GM18873 (cell line): ENCODE results near the gene FAM83E.

Experiments
- ATAC-seq: cut with Tn5 transposase; IDR thresholded peaks from one replicate; pipeline ENCODE4 v1.9.1; 2021; ENCODE audit warnings: mild to moderate bottlenecking, moderate library complexity, moderate number of reproducible peaks; ENCODE audit not compliant: unreplicated experiment, low FRiP score

FAM83E gene

DNA sequence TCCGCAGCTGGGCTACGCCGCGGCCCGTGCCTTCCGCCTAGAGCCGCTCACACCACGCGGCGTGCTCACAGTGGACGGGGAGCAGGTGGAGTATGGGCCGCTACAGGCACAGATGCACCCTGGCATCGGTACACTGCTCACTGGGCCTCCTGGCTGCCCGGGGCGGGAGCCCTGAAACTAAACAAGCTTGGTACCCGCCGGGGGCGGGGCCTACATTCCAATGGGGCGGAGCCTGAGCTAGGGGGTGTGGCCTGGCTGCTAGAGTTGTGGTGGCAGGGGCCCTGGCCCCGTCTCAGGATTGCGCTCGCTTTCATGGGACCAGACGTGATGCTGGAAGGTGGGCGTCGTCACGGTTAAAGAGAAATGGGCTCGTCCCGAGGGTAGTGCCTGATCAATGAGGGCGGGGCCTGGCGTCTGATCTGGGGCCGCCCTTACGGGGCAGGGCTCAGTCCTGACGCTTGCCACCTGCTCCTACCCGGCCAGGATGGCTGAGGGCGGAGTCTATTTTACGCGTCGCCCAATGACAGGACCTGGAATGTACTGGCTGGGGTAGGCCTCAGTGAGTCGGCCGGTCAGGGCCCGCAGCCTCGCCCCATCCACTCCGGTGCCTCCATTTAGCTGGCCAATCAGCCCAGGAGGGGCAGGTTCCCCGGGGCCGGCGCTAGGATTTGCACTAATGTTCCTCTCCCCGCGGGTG, 14.9 kb upstream of the FAM83E start:
- no peak for ATAC-seq

DNA sequence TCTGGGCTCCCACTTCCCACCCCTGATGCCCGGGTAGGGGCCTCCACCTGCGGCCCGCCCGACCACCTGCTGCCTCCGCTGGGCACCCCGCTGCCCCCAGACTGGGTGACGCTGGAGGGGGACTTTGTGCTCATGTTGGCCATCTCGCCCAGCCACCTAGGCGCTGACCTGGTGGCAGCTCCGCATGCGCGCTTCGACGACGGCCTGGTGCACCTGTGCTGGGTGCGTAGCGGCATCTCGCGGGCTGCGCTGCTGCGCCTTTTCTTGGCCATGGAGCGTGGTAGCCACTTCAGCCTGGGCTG, 14.4 kb upstream of the FAM83E start:
- ATAC-seq: no peak

DNA sequence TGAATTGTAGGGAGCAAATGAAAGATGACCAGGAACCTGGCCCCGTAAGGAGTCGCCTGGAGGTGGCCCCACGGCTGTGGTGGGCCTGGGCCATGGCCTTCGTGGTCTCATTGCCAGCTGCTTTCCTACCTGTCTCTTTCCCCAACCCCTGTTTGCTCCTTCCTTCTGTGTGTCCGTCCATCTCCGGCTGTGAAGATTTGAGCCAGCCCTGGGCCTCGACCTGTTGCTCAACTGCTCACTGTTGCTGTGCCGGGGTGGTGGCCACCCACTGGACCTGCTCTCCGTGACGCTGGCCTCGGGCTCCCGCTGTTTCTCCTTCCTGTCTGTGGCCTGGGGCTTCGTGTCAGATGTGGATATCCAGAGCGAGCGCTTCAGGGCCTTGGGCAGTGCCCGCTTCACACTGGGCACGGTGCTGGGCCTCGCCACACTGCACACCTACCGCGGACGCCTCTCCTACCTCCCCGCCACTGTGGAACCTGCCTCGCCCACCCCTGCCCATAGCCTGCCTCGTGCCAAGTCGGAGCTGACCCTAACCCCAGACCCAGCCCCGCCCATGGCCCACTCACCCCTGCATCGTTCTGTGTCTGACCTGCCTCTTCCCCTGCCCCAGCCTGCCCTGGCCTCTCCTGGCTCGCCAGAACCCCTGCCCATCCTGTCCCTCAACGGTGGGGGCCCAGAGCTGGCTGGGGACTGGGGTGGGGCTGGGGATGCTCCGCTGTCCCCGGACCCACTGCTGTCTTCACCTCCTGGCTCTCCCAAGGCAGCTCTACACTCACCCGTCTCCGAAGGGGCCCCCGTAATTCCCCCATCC, 13.8 kb upstream of the FAM83E start:
- no peak for ATAC-seq

DNA sequence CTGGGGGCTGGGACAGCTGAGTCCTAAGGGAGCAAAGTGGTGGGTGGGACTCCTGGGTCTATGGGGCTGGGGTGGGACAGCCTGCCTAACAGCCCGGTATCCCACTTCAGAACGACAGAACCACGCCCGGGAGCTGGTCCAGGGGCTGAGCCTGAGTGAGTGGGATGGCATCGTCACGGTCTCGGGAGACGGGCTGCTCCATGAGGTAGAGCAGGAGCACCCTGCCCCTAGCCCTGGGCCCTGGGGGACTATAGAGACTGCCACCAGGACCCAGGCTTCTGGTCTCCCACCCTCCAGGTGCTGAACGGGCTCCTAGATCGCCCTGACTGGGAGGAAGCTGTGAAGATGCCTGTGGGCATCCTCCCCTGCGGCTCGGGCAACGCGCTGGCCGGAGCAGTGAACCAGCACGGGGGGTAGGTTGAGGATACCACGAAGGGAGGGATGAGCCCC, 13.0 kb upstream of the FAM83E start:
- ATAC-seq: no peak

DNA sequence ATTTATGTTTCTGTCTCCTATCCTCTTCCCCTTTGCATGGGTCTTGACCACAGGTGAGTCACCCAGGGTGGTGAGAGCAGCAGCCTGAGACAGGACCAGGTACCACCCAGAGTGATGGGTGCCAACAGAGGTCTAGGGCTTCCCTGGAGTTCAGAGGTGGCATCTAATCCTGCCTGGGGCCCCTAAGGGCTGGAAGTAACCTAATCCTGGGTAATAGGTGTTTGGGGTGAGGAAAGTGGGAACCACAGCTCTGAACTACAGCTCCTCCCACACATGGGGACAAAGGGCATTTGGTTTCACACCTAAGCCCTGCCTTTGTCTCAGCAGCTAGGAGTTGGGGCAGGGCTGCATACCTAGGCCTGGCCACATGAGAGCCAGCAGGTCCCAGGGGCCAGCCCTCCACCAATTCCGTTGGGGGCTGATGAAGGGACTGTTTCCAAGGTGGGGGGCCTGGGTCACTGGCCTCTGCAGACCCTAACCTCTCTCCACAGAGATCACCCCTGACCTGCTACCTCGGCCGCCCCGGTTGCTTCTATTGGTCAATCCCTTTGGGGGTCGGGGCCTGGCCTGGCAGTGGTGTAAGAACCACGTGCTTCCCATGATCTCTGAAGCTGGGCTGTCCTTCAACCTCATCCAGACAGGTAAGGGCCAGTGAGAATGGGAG, 12.5 kb upstream of the FAM83E start:
- no peak for ATAC-seq

DNA sequence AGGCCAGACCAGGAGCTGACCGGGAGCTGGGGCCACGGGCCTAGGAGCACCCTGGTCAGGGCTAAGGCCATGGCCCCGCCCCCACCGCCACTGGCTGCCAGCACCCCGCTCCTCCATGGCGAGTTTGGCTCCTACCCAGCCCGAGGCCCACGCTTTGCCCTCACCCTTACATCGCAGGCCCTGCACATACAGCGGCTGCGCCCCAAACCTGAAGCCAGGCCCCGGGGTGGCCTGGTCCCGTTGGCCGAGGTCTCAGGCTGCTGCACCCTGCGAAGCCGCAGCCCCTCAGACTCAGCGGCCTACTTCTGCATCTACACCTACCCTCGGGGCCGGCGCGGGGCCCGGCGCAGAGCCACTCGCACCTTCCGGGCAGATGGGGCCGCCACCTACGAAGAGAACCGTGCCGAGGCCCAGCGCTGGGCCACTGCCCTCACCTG, 11.0 kb upstream of the FAM83E start:
- ATAC-seq: no peak

DNA sequence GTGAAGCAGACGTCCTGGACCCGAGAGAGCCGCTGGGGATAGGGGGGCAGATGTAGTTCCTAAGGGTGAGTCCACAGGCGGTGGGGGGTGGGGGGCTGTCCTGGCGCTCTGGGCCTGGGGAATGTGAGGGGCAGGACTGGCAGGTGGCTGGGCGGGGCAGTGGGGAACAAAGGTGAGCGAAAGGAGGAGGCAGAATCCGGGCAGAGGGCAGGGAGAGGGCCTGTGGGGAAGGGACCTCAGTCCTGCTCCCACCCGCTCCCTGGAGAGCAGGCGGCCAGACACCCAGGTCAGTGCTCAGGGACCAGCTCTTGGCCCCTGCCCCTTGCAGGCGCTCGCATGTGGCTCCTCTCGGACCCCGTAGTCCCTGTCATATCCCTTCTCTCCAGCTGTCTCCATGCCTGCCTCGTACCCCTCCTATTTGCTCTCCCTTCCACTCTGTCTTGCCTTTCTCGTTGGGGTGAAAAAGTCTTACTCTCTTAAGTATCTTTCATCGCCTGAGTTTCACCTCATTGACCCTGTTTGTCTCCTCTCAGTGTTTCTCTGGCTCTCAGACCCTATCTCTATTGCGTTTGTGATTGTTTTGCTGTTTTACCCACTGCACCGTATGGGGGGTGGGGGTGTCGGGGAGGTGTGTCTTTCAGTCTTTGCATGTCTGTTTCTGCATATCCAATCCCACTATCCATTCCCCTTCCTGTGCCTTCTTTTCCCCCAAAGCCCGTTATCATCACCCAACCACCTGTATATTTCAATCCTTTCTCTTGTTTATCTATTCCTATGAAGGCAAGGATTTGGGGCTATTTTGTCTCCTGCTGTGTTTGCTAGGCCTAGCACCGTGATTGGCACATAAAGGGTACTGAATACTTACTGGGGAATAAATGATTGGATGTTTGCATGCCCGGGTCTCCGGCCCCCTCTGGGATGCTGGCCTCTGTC, 10.2 kb upstream of the FAM83E start:
- no peak for ATAC-seq

DNA sequence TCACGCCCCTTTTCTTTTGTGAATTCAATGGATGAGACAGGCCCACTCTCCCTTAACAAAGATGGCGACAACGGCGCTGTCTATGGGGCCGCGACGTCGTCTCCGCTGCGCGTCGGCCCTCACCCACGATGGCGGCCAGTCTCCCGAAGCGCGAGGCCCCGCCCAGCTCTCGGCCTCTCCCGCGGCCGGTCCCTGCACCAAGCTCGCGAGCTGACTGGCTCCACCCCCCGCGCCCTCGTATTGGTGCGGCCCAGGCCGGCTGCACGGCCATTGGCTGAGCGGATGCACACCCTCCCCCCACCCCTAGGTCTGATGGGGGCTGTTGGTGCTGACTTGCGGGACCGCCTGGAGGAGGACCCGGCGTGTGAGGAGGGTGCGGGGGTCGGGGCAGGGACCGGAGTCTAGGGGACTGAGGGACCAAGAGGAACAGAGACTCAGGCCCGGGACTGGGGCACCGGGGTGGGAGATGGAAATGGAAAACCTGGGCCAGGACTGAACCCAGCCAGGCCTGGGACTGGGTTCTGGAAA, 9.3 kb upstream of the FAM83E start:
- ATAC-seq: no peak

DNA sequence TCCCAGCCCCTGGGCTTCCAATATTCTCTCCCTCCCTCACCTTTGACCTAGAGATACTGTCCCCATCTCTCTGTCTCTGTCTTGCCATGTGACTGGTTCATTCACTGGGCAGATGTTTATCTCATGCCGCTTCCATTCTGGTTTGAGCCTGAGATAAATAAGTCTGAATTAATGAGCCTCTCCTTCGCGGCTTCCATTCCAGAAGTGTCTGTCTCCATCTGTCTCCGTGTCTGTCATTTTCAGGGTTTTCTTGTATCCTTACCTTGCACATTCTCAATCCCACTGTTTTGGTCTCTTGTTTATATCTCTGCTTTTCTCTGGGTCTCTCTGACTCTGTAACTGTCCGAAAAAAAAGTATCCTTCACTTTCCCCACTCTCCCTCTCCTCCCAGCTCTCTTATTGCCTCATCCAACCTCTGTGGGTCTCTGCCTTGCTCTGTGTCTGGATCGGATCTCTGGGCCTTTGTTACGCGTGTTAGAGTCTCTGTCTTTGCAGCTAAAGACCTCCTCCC, 8.7 kb upstream of the FAM83E start:
- no peak for ATAC-seq

DNA sequence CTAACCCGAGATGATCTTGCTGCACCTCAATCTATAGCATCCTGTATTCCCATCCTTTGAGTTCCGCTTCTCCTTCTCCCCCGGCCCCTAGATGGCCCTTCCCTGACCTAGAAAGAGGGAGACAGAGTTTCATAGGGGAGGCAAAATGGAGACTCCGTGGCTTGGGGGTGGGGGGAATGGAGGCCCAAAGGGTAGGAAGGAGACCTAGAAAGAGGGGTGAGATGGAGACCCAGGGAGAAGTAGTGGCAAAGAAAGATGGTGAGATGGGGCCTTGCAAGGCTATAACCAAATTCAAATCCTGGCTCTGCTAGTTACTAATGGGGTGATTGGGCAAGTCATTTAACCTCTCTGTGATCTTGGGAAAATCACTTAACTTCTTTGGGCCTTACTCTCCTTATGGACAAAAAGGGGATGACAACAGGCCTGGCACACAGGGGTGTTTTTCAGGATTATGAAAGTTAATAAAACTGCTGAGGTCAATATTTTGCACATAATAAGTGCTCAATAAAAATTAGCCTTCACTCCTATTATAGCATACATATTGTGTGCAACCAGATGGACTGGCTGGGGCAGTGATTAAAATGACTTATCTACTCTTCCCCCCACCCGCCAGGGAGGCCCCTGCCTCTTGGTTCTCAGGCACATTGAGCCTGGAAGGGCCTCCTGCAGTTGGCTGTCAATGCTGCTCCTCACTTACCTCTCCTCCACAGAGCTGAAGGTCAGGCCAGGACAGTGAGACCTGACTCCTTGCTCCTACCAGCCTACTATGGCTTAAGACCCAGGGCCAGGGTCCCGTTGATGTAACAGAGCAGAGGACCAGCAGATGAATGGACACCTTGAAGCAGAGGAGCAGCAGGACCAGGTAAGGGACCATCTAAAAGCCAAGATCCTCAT, 5.1 kb upstream of the FAM83E start:
- no peak for ATAC-seq

DNA sequence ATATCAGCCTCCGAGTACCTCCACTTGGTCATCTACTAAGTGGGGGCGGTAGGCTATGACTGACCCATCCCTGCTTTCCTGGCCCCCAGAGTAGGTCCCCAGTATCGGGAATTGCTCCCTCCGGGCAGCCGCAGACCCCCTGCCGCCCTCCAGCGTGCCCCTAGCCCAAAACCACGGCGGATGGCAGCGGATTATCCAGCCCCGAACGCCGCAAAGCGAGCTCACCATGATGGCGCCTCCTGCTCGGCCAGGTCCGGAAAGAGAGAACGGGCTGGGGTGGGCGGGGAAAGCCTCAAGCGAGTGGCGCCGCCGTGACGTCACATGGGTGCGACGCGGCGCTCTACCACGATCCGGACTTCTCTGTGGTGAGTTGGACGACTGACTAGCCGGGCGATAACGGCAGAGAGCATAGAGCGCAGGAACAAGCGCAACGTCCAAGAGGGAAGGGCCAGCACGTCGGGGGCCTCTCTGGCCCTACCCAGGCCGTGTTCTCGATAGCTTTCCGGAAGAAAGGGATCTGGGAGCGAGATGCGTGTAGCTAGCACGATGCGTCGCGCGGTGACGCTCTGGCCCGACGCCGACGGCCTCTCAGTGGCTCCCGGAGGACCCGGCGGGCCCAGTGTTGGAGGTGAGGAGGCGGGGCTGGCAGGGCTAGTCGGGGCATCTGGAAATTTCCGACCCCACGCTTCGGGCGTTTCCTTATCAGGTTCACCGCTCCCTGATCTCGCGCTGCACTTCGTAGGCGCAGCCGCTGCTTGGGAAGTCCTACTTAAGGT, 4.2 kb upstream of the FAM83E start, which contains the start of the genes RPL18 and SPHK2:
Gene RPL18 (minus strand): TSS at position 263 of the 776 bp plus-strand sequence. CDS start 35 bp downstream, at position 228.
Gene SPHK2 (plus strand): TSS at position 591 of the 776 bp plus-strand sequence. CDS start 1,009 bp downstream, outside the sequence.
- peak; percentile 89 for ATAC-seq

DNA sequence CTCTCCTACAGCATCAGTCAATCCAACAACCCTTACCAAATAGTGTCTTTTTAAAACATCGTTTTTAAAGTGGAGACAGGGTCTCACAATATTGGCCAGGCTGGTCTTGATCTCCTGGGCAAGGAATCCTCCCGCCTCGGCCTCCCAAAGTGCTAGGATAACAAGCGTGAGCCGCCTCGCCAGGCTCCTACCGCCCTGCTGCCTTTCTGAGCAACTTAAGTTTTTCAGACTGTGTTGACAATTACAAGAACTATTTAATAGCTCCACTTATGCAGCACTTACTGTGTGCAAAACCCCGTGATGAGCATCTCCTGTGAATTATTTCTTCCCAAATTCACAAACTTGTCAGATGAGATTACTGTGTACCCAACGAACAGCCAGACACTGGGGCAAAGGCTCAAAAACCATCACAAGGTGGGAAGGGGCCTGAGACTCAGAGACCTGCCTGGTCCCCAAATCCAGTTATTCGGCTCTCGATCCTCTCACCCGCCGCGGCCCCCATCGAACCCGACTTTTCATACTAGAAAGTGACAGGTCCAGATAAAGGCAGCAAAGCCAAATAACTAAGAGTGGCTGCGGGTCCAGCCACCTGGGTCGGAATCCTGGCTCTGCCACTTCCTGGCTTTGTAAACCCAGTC, 3.5 kb upstream of the FAM83E start:
- no peak for ATAC-seq

DNA sequence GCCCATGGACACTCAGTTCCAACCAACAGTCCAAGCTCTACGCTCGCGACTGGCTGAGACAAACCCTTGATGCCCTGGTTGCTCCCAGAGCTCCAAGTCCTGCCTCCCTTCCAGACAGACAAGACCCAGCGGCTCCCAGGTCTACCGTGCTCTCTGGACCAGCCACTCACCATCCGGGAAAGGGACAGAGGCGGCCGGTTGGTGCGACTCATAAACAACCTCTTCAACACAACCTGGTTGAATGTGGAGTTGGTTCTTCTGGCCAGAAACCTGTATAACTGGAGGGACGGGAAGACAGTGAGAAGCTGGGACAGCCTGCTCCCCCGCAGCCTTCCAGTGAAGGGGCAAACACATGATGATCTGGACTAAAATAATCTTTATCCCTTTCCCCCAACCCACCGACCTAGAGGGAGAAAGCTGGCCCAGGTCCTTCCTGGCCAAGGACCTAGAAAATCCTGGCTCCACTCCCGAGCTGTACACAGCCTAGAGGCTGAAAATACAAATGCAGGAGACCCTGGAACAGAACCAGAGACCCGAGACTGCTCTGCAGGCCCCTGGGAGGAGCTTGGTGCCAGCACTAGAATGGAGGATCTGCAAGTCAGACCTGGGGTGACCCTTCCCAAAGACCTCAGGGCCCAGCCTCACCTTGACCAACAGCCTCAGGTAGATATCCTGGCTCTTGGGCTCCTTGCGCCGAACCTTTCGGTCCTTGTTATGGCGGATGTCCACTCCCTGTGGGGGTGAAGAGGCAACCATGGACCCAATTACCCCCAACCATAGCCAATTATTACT, 2.5 kb upstream of the FAM83E start:
- ATAC-seq: no peak

DNA sequence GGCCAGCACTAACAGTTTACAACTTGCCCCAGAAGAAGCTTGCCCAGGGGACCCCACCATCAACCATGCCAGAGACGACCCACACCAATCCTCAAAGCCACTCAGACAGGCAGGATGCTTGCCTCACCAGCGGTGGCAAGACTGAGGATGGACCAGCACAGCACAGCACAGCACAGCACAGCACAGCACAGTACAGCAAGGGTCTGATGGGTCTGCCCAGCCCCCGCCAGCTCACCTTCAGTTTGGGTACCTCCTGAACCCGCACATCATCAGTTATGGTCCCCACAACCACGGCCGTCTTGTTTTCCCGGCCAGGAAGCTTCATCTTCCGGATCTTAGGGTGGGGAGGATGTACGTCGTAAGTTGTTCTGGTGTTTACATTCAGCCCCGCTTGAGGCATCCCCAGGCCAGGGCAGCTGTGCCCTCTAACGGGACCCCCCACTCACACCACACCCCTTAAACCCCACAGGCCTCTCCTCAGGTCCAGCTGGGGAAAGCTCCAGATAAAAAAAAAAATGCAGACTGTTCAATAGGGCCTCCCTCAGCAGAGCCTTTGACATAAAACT, 1.7 kb upstream of the FAM83E start:
- no peak for ATAC-seq

DNA sequence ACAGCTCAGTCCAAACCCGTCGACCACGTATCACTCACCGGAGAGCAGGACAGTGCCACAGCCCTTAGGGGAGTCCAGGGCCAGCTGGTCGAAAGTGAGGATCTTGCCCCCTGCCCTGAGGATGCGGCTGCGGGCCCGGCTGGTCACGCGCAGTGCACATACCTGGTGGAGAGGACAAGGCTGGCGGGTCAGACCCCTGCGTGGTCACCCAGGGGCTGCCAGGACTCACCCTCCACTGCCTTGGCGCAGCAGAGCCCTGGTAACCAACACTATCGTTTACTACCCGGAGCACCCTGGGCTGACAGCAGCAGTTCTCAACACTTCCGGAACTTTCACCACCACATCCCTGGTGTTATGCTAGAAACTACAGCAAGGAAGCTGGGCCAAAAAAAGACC, 1.2 kb upstream of the FAM83E start:
- ATAC-seq: no peak

DNA sequence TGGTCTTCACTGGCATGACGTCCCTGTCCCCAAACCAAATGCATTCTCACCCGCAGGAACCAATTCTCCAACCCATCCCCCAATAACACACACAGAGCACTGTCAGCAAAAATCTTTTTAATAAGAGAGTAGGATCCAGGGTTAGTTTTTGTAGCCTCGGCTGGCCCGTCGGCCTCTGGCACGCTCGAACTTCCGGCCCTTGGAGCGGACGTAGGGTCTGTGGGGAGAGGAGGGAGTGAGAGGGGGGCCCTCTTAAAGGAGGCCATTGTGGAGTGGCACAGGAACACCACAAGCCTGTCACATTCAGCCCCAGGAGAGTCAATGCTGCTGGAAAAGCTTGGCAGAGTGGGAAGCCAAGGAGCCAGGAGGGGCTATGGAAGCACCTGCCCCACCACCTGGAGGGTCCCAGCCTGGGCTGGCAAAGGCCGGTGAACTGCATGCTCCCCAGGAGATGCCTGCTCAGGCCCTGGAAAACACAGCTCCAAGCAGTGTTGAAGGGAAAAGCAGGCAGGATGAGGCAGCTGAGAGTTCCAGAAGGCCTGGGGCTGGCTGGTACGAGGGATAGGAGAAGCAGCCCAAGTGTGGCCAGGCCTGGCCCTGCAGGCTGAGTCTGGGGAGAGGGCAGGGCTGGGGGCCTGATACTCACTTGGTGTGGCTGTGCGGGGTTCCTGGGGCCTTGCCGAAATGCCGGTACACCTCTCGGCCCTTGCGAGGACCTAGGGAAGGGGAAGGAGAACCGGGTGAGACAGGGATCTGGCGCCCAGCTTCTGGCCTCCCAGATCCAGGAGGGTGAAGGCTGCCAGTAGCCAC, 560 bp upstream of the FAM83E start:
- ATAC-seq: no peak
